Smooth muscle cell (in vitro differentiated cells): ENCODE measurements around the gene NMT1. TPM values are rescaled to one million over a fixed set of nuclear protein-coding genes. Genes with fewer than 3 reads are reported as not detected.

ENCODE experiments used
- DNase-seq: peaks from one replicate; lab custom pipeline; 2025; ENCODE audit not compliant: unreplicated experiment; lab: John Stamatoyannopoulos, UW
- H2AFZ ChIP-seq: fragments of 200-600 bp; sonication (generic); 2 replicates; pipeline ENCODE4 v1.6.0; 2016; ENCODE audit warnings: antibody characterized with exemption, low read depth, mild to moderate bottlenecking
- H3F3A ChIP-seq: fragments of 200-600 bp; sonication (generic); 2 replicates; pipeline ENCODE4 v1.6.0; 2017; ENCODE audit warnings: antibody characterized with exemption, low read depth
- H3K27ac ChIP-seq: fragments of 200-600 bp; sonication (generic); 2 replicates; pipeline ENCODE4 v1.5.1; 2016; ENCODE audit warnings: low read depth, mild to moderate bottlenecking
- H3K27me3 ChIP-seq: fragments of 200-600 bp; sonication (generic); 2 replicates; pipeline ENCODE4 v1.6.1; 2016; ENCODE audit warnings: low read depth, mild to moderate bottlenecking
- H3K36me3 ChIP-seq: fragments of 200-600 bp; sonication (generic); 2 replicates; pipeline ENCODE4 v1.5.1; 2016; ENCODE audit warnings: low read depth
- H3K4me1 ChIP-seq: fragments of 200-600 bp; sonication (generic); 2 replicates; pipeline ENCODE4 v1.5.1; 2016; ENCODE audit warnings: low read depth
- H3K4me2 ChIP-seq: fragments of 200-600 bp; sonication (generic); 2 replicates; pipeline ENCODE4 v1.6.0; 2016; ENCODE audit warnings: mild to moderate bottlenecking
- H3K4me3 ChIP-seq: fragments of 200-600 bp; sonication (generic); 2 replicates; pipeline ENCODE4 v1.5.1; 2016; ENCODE audit warnings: mild to moderate bottlenecking
- H3K79me2 ChIP-seq: fragments of 200-600 bp; sonication (generic); 2 replicates; pipeline ENCODE4 v1.6.0; 2016; ENCODE audit warnings: low read depth, mild to moderate bottlenecking
- H3K9ac ChIP-seq: fragments of 200-600 bp; sonication (generic); 2 replicates; pipeline ENCODE4 v1.6.0; 2016; ENCODE audit warnings: low read depth
- H3K9me3 ChIP-seq: fragments of 200-600 bp; sonication (generic); replicated peaks from 2 replicates; pipeline ENCODE4 v1.5.1; 2016; ENCODE audit warnings: low read depth
- H4K20me1 ChIP-seq: fragments of 200-600 bp; sonication (generic); 2 replicates; pipeline ENCODE4 v1.6.0; 2016; ENCODE audit warnings: low read depth
- WGBS: methylation state at CpG from one replicate; pipeline ENCODE4 v1.1.7; 2016; ENCODE audit warnings: low lambda C conversion rate; 5-methylcytosine and 5-hydroxymethylcytosine counted together
- polyA plus RNA-seq: library from polyadenylated mRNA; unstranded; fragments of >200 nt; fragmentation: Nextera tagmentation; extraction: Ambion mirVana; gene quantifications from 2 replicates; pipeline ENCODE4 v1.2.1, GENCODE V29; 2016
- total RNA-seq: library from RNA; depleted of rRNA; stranded (reverse); fragments of >200 nt; gene quantifications from 2 replicates; pipeline ENCODE4 v1.2.3, GENCODE V29; 2014
- TF ChIP-seq, protein P1 (sequence below): fragments of 200-600 bp; sonication (generic); IDR thresholded peaks from 2 replicates; pipeline ENCODE4 v1.5.1; 2017; ENCODE audit warnings: borderline replicate concordance, mild to moderate bottlenecking, antibody characterized with exemption; ENCODE audit not compliant: insufficient read depth, poor library complexity, severe bottlenecking

NMT1 gene
- total and polyA plus RNA-seq, 2 experiments from 2014 or later: 87.6 to 105 TPM

GRCh38 chr17:45113424-45113754, 52.3 kb downstream of the NMT1 start:
- H3K27ac ChIP-seq: no peak overlapping the region
- no peaks in the 10 kb centered on the region for H3K4me1 ChIP-seq
- H3K4me2 ChIP-seq: no peak overlapping the region
- no peaks in the 10 kb centered on the region for H3K9me3 ChIP-seq
- H3K79me2 ChIP-seq: no peaks in the 10 kb centered on the region
- no peak for DNase-seq
- TF ChIP-seq, protein P1, sequence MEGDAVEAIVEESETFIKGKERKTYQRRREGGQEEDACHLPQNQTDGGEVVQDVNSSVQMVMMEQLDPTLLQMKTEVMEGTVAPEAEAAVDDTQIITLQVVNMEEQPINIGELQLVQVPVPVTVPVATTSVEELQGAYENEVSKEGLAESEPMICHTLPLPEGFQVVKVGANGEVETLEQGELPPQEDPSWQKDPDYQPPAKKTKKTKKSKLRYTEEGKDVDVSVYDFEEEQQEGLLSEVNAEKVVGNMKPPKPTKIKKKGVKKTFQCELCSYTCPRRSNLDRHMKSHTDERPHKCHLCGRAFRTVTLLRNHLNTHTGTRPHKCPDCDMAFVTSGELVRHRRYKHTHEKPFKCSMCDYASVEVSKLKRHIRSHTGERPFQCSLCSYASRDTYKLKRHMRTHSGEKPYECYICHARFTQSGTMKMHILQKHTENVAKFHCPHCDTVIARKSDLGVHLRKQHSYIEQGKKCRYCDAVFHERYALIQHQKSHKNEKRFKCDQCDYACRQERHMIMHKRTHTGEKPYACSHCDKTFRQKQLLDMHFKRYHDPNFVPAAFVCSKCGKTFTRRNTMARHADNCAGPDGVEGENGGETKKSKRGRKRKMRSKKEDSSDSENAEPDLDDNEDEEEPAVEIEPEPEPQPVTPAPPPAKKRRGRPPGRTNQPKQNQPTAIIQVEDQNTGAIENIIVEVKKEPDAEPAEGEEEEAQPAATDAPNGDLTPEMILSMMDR: no peak
- 94% methylated on average over 9 of the region's 9 CpGs for WGBS
- no peak overlapping the region for H3K9ac ChIP-seq
- no peak overlapping the region for H2AFZ ChIP-seq
- H3F3A ChIP-seq: no peaks in the 10 kb centered on the region
- no peaks in the 10 kb centered on the region for H3K36me3 ChIP-seq
- H3K27me3 ChIP-seq: no peaks in the 10 kb centered on the region
- no peak overlapping the region for H3K4me3 ChIP-seq
- peaks cover 3% of the 10 kb centered on the region for H4K20me1 ChIP-seq

- Histone ChIP-seq H3K9ac (no peak overlapping the region), H3K9me3 (no peaks in the 10 kb centered on the region), H3K4me2 (no peak overlapping the region), H3K27me3 (no peaks in the 10 kb centered on the region), H3K79me2 (no peaks in the 10 kb centered on the region), H3K27ac (no peak overlapping the region), H3F3A (no peaks in the 10 kb centered on the region), H2AFZ (no peak overlapping the region), H3K36me3 (no peaks in the 10 kb centered on the region), H3K4me1 (no peaks in the 10 kb centered on the region), H4K20me1 (no peaks in the 10 kb centered on the region), H3K4me3 (no peak overlapping the region)
- 94% methylated on average over 16 of the region's 19 CpGs for WGBS
- no peak for DNase-seq
- TF ChIP-seq, protein P1: no peak
Observed at GRCh38 chr17:45114117-45114932, 53.2 kb downstream of the NMT1 start.

DNA sequence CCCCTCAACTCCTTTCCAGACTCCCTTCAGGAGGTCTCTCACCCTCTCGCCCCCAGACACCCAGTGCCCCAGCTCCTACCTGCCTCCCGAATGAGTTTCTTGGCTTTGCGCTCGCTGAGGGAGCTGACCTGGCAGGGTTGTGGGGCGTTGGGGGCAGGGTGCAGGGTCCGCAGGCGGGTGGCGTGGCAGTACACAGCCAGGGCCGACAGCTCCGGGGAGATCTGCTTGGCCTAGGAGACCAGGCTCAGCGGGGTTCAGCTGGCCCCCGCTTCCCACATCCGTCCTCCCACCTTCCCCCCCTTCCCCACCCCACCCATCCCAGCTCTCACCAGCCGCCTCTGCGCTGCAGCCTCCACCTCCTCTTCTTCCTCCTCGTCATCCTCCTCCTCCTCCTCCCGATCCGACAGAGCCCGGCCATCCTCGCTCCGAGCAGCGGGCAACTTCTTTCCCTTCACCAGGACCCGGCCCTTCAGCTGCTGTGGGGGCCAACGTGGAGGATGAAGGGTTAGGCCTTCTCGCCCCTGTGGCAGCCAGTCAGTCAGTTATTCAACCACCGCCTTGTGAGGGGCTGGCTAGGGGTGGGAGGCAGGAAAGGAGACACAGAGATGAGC, 54.0 kb downstream of the NMT1 start:
- H3K27ac ChIP-seq: no peak overlapping the region
- no peaks in the 10 kb centered on the region for H4K20me1 ChIP-seq
- H3K4me3 ChIP-seq: no peak overlapping the region
- no peak overlapping the region for H3K9ac ChIP-seq
- TF ChIP-seq, protein P1: no peak
- H3K4me2 ChIP-seq: no peak overlapping the region
- no peaks in the 10 kb centered on the region for H3K4me1 ChIP-seq
- no peak for DNase-seq
- no peaks in the 10 kb centered on the region for H3K79me2 ChIP-seq
- no peaks in the 10 kb centered on the region for H3K9me3 ChIP-seq
- 95% methylated on average over 14 of the region's 26 CpGs for WGBS
- no peaks in the 10 kb centered on the region for H3K27me3 ChIP-seq
- no peaks in the 10 kb centered on the region for H3K36me3 ChIP-seq
- no peak overlapping the region for H2AFZ ChIP-seq
- H3F3A ChIP-seq: no peaks in the 10 kb centered on the region

- no peaks in the 10 kb centered on the region for H3K27me3 ChIP-seq
- H3K4me1 ChIP-seq: no peaks in the 10 kb centered on the region
- no peaks in the 10 kb centered on the region for H3K36me3 ChIP-seq
- no peak overlapping the region for H2AFZ ChIP-seq
- 41% methylated on average over 11 of the region's 11 CpGs for WGBS
- TF ChIP-seq, protein P1: no peak
- H3K9me3 ChIP-seq: no peaks in the 10 kb centered on the region
- H3K4me2 ChIP-seq: no peak overlapping the region
- H3K4me3 ChIP-seq: no peak overlapping the region
- H3K27ac ChIP-seq: no peak overlapping the region
- H3F3A ChIP-seq: no peaks in the 10 kb centered on the region
- H3K9ac ChIP-seq: no peak overlapping the region
- no peak for DNase-seq
- H4K20me1 ChIP-seq: no peaks in the 10 kb centered on the region
- no peaks in the 10 kb centered on the region for H3K79me2 ChIP-seq
Observed at GRCh38 chr17:45115871-45116270, 54.8 kb downstream of the NMT1 start.
